ENCODE measurements around the gene ZNF32. TPM values are rescaled to one million over a fixed set of nuclear protein-coding genes. Genes with fewer than 3 reads are reported as not detected.
"Not testable (repeated sequence)": the region's sequence is repeated elsewhere in the genome, so short reads cannot be mapped to it uniquely, and the experiment has no call there.

The ZNF32 gene
- total RNA-seq, 1 donor from 2014 or later: 17.6 TPM

GRCh38 chr10:43640603-43641002 lies 8.1 kb downstream of the ZNF32 start:
- no peak for DNase-seq (ENCODE audit: extremely low read depth, low read depth, low spot score)

- DNase-seq (ENCODE audit: extremely low read depth, low read depth, low spot score): not testable (repeated sequence)
Measured at GRCh38 chr10:43635816-43636215, 12.9 kb downstream of the ZNF32 start.

- no peak for DNase-seq (ENCODE audit: extremely low read depth, low read depth, low spot score)
Measured at GRCh38 chr10:43628956-43629355, 19.7 kb downstream of the ZNF32 start.

- no peak for DNase-seq (ENCODE audit: extremely low read depth, low read depth, low spot score)
Measured at GRCh38 chr10:43627942-43628341, 20.7 kb downstream of the ZNF32 start.

GRCh38 chr10:43623351-43623750 lies 25.3 kb downstream of the ZNF32 start:
- no peak for DNase-seq (ENCODE audit: extremely low read depth, low read depth, low spot score)

GRCh38 chr10:43622038-43622437 lies 26.6 kb downstream of the ZNF32 start:
- no peak for DNase-seq (ENCODE audit: extremely low read depth, low read depth, low spot score)

- no peak for DNase-seq (ENCODE audit: extremely low read depth, low read depth, low spot score)
Measured at GRCh38 chr10:43619368-43619767, 29.3 kb downstream of the ZNF32 start.

- DNase-seq (ENCODE audit: extremely low read depth, low read depth, low spot score): no peak
Measured at GRCh38 chr10:43616697-43617370, 31.8 kb downstream of the ZNF32 start.

GRCh38 chr10:43610636-43611035 lies 38.0 kb downstream of the ZNF32 start:
- no peak for DNase-seq (ENCODE audit: extremely low read depth, low read depth, low spot score)

GRCh38 chr10:43607199-43607573 lies 41.5 kb downstream of the ZNF32 start:
- DNase-seq (ENCODE audit: extremely low read depth, low read depth, low spot score): no peak

- DNase-seq (ENCODE audit: extremely low read depth, low read depth, low spot score): peak; percentile 14
Measured at GRCh38 chr10:43606323-43607198, 42.1 kb downstream of the ZNF32 start, which contains the start of gene ZNF485. TSS of gene ZNF485 (plus strand) at chr10:43606438. CDS start at chr10:43607051, 613 bp downstream.

- no peak for DNase-seq (ENCODE audit: extremely low read depth, low read depth, low spot score)
Measured at GRCh38 chr10:43605850-43606322, 42.8 kb downstream of the ZNF32 start.

- DNase-seq (ENCODE audit: extremely low read depth, low read depth, low spot score): not testable (repeated sequence)
Measured at GRCh38 chr10:43601576-43601975, 47.1 kb downstream of the ZNF32 start.

- no peak for DNase-seq (ENCODE audit: extremely low read depth, low read depth, low spot score)
Measured at GRCh38 chr10:43599333-43599732, 49.3 kb downstream of the ZNF32 start.

GRCh38 chr10:43598446-43598845 lies 50.2 kb downstream of the ZNF32 start:
- no peak for DNase-seq (ENCODE audit: extremely low read depth, low read depth, low spot score)

- no peak for DNase-seq (ENCODE audit: extremely low read depth, low read depth, low spot score)
Measured at GRCh38 chr10:43596546-43596945, 52.1 kb downstream of the ZNF32 start.

GRCh38 chr10:43595739-43596298 lies 52.9 kb downstream of the ZNF32 start:
- DNase-seq (ENCODE audit: extremely low read depth, low read depth, low spot score): no peak

GRCh38 chr10:43594944-43595589 lies 53.6 kb downstream of the ZNF32 start:
- peak; percentile 20 for DNase-seq (ENCODE audit: extremely low read depth, low read depth, low spot score)
